ENCODE measurements around the gene ZNF839. TPM values are rescaled to one million over a fixed set of nuclear protein-coding genes. Genes with fewer than 3 reads are reported as not detected.

The ZNF839 gene
- total RNA-seq, 4 donors from 2014 or later: 10.6 to 19.9 (median 13.8) TPM

DNA sequence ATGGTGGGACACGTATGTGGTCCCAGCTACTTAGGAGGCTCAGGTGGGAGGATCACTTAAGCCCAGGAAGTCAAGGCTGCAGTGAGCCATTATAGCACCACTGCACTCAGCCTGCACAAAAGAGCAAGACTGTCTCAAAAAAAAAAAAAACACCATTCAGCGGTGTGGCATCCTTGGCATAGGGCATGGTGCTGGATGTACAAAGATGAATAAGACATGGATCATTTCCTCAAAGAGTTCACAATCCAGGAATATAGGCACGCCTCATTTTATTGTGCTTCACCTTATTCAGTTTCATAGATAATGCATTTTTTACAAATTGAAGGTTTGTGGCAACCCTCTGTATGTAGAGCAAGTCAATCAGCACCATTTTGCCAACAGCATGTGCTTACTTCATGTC is 36.7 kb downstream of the ZNF839 start:
- H3K27me3 ChIP-seq: no peaks in the 10 kb centered on the region
- H3K4me3 ChIP-seq: no peak overlapping the region
- DNase-seq (ENCODE audit: low spot score in 2 of 2): no peak
- H3K9me3 ChIP-seq: no peaks in the 10 kb centered on the region
- peaks cover 6 to 75% (median 19%) of the 10 kb centered on the region in 3 donors for H3K36me3 ChIP-seq
- H3K4me1 ChIP-seq: peaks cover 0 to 16% (median 2%) of the 10 kb centered on the region in 4 donors
- H3K27ac ChIP-seq: no peak overlapping the region
- TF ChIP-seq EP300 (IDR thresholded peaks at IDR 0.05) (no peak), POLR2A (IDR thresholded peaks at IDR 0.05) (no peak), CTCF (IDR thresholded peaks at IDR 0.05) (no peak)
- 90 to 96% methylated on average over 3 of the region's 3 CpGs for WGBS, 2 donors

GRCh38 chr14:102359341-102359740 is 39.8 kb downstream of the ZNF839 start:
- WGBS, 2 donors: 94 to 97% methylated on average over 2 of the region's 2 CpGs
- H3K4me1 ChIP-seq: peaks cover 0 to 25% (median 22%) of the 10 kb centered on the region in 4 donors
- no peaks in the 10 kb centered on the region for H3K9me3 ChIP-seq
- H3K27ac ChIP-seq: no peak overlapping the region
- no peaks in the 10 kb centered on the region for H3K27me3 ChIP-seq
- H3K4me3 ChIP-seq: no peak overlapping the region
- peaks cover 5 to 47% (median 19%) of the 10 kb centered on the region in 3 donors for H3K36me3 ChIP-seq
- DNase-seq (ENCODE audit: low spot score in 2 of 2): no peak
- TF ChIP-seq POLR2A (IDR thresholded peaks at IDR 0.05) (no peak), EP300 (IDR thresholded peaks at IDR 0.05) (no peak), CTCF (IDR thresholded peaks at IDR 0.05) (no peak)

DNA sequence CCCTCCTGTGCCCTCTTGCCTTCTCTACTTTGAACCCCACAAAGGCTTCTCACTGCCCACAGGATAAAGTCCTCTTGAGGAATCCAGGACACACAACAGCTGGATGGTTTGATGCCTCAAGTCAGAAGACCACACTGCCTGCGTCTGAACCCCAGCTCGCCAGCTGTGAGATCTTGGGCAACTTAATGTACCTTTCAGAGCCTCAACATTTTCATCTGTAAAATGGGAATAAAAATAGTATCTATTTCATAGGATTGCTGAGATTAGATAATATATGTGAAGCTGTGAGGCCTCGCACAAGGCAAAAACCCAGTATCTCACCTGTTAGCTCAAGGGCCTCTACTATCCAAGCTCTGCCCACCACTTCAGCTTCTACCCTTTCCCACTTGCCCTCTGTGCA is 40.8 kb downstream of the ZNF839 start:
- no peak for DNase-seq (ENCODE audit: low spot score in 2 of 2)
- Histone ChIP-seq H3K27me3 (no peaks in the 10 kb centered on the region), H3K9me3 (no peaks in the 10 kb centered on the region), H3K36me3 (peaks cover 0 to 36% (median 14%) of the 10 kb centered on the region in 3 donors), H3K4me3 (no peak overlapping the region), H3K27ac (no peak overlapping the region), H3K4me1 (peaks cover 0 to 30% (median 23%) of the 10 kb centered on the region in 4 donors)
- WGBS, 2 donors: 94 to 96% methylated on average over 3 of the region's 3 CpGs
- TF ChIP-seq EP300 (IDR thresholded peaks at IDR 0.05): no peak
- no peak for TF ChIP-seq POLR2A (IDR thresholded peaks at IDR 0.05)
- TF ChIP-seq CTCF (IDR thresholded peaks at IDR 0.05): no peak

DNA sequence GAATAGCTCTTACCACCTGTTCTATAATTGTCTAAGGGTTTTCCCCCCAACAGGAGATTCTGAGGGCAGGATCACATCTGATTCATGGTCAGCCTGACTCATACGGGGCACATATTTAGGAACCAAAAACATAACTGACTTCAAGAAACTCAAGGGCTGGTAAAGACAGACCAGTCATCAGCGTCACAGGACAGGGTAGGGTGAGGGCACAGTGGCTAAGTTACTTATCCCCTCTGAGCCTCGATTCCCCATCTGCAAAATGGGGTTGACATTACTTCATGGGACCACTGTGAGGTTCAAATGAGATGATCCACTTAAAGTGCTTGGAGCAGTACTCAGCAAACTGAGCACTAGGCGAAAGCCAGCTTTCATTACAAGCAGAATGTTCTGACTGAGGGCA is 42.5 kb downstream of the ZNF839 start:
- DNase-seq (ENCODE audit: low spot score in 2 of 2): no peak
- no peaks in the 10 kb centered on the region for H3K27me3 ChIP-seq
- peaks cover 0 to 19% (median 6%) of the 10 kb centered on the region in 3 donors for H3K36me3 ChIP-seq
- H3K9me3 ChIP-seq: no peaks in the 10 kb centered on the region
- 26 to 28% methylated on average over 4 of the region's 4 CpGs for WGBS, 2 donors
- peak overlapping the region; percentile 94 to 98 (median 96) for H3K27ac ChIP-seq
- TF ChIP-seq CTCF (IDR thresholded peaks at IDR 0.05) (no peak), POLR2A (IDR thresholded peaks at IDR 0.05) (no peak), EP300 (IDR thresholded peaks at IDR 0.05) (no peak)
- peaks cover 0 to 39% (median 23%) of the 10 kb centered on the region in 4 donors for H3K4me1 ChIP-seq
- peak overlapping the region; percentile 76 to 96 (median 92) for H3K4me3 ChIP-seq

DNA sequence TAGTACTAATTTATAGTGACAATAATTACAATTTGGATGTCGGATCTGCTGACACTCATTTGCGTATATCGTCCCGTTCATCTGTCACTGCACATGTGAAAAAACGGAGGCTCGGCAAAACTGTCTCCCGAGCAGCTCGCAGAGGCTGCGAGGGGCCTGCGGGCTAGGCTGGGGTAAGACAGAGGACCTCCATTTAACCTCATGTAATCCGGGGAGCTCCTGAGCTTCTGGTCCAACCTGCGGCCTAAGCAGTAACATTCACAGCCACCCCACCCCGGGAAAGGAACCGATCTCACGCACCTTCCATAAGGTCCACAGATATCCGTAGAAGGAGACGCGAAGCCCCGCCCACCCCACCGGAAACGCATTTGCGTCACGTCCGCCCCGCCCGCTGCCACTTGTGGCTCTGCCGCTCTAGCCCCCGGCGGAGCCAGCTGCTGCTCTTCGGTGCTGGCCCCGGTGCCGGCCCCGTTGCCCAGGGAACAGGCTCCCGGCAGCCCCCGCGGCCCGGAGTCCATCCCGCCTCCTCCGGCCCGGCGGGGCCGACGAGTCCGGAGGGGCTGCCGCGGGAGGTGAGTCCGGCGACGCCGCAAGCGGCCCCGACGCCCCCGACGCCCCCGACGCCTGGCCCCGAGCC is 43.1 kb downstream of the ZNF839 start, which contains the start of the genes CINP and TECPR2:
Gene CINP, minus strand, starts transcription at position 346 of the 637 bp plus-strand sequence. Its CDS starts 39 bp downstream, at position 307.
Gene TECPR2, plus strand, starts transcription at position 397 of the 637 bp plus-strand sequence. CDS start 13,781 bp downstream, outside the sequence.
- 0% methylated on average over 16 to 29 of the region's 58 CpGs for WGBS, 2 donors
- Histone ChIP-seq H3K36me3 (peaks cover 0 to 13% (median 6%) of the 10 kb centered on the region in 3 donors), H3K27me3 (no peaks in the 10 kb centered on the region), H3K27ac (peak within 1 kb of the TSS; percentile 94 to 98 (median 96)), H3K4me1 (peaks cover 0 to 44% (median 23%) of the 10 kb centered on the region in 4 donors), H3K4me3 (peak within 1 kb of the TSS; percentile 76 to 96 (median 92)), H3K9me3 (no peaks in the 10 kb centered on the region)
- TF ChIP-seq CTCF (IDR thresholded peaks at IDR 0.05) (peak in 1 of 5 experiments; percentile 33), EP300 (IDR thresholded peaks at IDR 0.05) (peak; percentile 76 to 78), POLR2A (IDR thresholded peaks at IDR 0.05) (peak; percentile 52 to 83)
- peak; percentile 97 to 98 for DNase-seq (ENCODE audit: low spot score in 2 of 2)

All from tibial nerve (tissue), 4 donors.